Sigmoid colon (tissue), 4 donors: ENCODE results near the gene LRRC2.

ENCODE experiments used
- POLR2A ChIP-seq, 2 donors: fragments of 450-650 bp; IDR thresholded peaks; one replicate each; pipeline ENCODE4 v1.6.1; 2016; ENCODE audit warnings: antibody characterized with exemption in 2 of 2, mild to moderate bottlenecking in 2 of 2, moderate library complexity in 2 of 2
- POLR2AphosphoS5 ChIP-seq, 4 donors: sonication (generic); formaldehyde crosslinking; IDR thresholded peaks; one replicate each; pipeline ENCODE4 v1.6.1; 2017; ENCODE audit warnings: antibody characterized with exemption in 4 of 4
- TF ChIP-seq, protein P1 (sequence below), 4 experiments: fragments of 450-650 bp in 3 of 4; fragments of 200-600 bp in 1 of 4; IDR thresholded peaks; one replicate each; pipeline ENCODE4 v1.5.1; 2016 to 2019; ENCODE audit warnings: antibody characterized with exemption in 4 of 4, mild to moderate bottlenecking in 3 of 4, moderate library complexity in 2 of 4

DNA sequence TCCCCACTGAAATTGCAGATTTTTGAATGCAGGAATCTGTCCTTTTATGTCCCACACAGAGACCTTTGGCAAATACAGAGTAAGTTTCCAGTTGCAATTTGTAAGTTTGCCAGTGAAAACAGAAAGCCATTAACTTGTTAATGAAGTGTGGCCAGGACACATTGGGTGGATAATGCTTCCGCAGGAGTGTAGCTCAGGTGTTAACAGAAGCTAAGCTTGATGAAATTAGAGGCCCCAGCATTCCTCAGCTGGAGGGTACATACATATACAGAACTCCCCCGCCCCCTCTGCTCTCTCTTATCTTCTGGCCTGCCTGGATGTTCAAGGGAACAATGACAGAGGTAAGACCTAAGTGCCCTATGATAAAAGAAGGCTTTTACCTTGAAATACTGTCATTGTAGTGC lies 8.1 kb upstream of the LRRC2 start:
- TF ChIP-seq, protein P1, sequence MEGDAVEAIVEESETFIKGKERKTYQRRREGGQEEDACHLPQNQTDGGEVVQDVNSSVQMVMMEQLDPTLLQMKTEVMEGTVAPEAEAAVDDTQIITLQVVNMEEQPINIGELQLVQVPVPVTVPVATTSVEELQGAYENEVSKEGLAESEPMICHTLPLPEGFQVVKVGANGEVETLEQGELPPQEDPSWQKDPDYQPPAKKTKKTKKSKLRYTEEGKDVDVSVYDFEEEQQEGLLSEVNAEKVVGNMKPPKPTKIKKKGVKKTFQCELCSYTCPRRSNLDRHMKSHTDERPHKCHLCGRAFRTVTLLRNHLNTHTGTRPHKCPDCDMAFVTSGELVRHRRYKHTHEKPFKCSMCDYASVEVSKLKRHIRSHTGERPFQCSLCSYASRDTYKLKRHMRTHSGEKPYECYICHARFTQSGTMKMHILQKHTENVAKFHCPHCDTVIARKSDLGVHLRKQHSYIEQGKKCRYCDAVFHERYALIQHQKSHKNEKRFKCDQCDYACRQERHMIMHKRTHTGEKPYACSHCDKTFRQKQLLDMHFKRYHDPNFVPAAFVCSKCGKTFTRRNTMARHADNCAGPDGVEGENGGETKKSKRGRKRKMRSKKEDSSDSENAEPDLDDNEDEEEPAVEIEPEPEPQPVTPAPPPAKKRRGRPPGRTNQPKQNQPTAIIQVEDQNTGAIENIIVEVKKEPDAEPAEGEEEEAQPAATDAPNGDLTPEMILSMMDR (IDR thresholded peaks at IDR 0.05), result no peak
- TF ChIP-seq POLR2A (IDR thresholded peaks at IDR 0.05), result no peak
- no peak for TF ChIP-seq POLR2AphosphoS5 (IDR thresholded peaks at IDR 0.05)
